GM12864 (cell line): ENCODE data around the gene EVI5L.

Experiments used
- DNase-seq: peaks from one replicate; pipeline ENCODE4 v3.0.0-alpha.2; 2011; ENCODE audit warnings: low read depth
- H3K4me3 ChIP-seq: 2 replicates; pipeline ENCODE4 v1.5.1; 2011; ENCODE audit warnings: mild to moderate bottlenecking, low read depth, low read length, control low read depth
- CTCF ChIP-seq: IDR thresholded peaks from 2 replicates; pipeline ENCODE4 v1.5.1; 2011; ENCODE audit warnings: low read depth, mild to moderate bottlenecking, moderate library complexity, low read length, control low read depth, inconsistent platforms; ENCODE audit errors: missing control alignments

The EVI5L gene

GRCh38 chr19:7795555-7796161 is 34.4 kb upstream of the EVI5L start:
- no peak overlapping the region for H3K4me3 ChIP-seq
- TF ChIP-seq CTCF, result no peak
- no peak for DNase-seq

DNA sequence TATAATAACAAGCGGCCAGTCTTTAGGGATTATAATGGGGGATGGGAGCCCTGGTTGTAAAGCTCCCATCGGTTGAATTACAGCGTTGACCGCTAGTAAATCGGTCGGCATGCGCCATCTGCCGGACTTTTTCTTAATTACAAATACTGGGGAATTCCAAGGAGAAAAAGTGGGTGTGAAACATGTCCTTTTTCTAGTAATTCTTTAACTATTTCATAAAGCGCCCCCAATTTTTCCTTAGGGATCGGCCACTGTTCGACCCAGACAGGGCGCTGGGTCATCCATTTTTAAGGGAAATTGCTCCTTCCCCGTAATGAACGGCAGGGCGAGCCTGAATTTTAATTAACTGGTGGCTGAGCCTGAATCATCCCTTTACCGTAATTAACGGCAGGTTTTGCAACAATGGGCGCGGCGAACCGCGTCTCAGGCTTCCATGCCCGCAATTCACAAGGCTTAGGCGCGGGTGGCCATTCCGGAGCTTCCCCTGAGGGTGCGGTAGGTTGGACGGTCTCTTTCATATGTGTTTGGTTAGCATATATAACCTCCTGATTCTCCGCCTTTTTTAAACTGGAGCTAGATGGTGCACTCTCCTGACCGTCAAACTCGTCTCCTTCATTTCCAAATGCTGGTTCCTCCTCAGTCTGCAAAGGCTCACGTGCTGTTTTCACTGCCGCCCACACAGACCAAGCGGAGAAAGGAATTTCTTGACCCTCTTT is 30.2 kb upstream of the EVI5L start:
- H3K4me3 ChIP-seq, result peak overlapping the region; percentile 41
- DNase-seq, result peak; percentile 35
- TF ChIP-seq CTCF, result peak; percentile 48

- DNase-seq, result no peak
- H3K4me3 ChIP-seq, result no peak overlapping the region
Measured at GRCh38 chr19:7801020-7801570, 28.9 kb upstream of the EVI5L start.

DNA sequence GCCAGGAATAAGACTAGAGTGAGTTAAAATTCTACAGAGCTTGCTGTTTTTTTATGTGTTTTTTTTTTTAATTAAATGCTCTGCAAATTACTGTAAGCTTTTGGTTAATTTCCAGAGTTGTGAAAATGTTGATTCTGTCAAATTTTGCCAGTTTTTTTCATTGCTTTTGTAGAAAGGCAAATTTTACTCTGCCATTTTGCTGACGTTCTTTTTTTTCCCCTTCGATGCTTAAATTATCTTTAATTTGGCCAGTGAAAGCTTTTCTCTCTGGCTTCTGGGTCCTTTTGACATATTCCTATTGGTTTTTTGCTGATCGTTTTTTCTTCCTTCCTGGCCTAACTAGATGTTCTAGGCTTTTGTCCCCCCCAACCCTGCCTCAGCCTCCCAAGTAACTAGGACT is 23.8 kb upstream of the EVI5L start:
- H3K4me3 ChIP-seq, result no peak overlapping the region
- no peak for TF ChIP-seq CTCF
- no peak for DNase-seq

More at GRCh38 chr19:7801020-7801570, 28.9 kb upstream of the EVI5L start:
- TF ChIP-seq CTCF, result no peak

- H3K4me3 ChIP-seq, result no peak overlapping the region
- no peak for DNase-seq
- TF ChIP-seq CTCF, result no peak
Measured at GRCh38 chr19:7806876-7807275, 23.1 kb upstream of the EVI5L start.

DNA sequence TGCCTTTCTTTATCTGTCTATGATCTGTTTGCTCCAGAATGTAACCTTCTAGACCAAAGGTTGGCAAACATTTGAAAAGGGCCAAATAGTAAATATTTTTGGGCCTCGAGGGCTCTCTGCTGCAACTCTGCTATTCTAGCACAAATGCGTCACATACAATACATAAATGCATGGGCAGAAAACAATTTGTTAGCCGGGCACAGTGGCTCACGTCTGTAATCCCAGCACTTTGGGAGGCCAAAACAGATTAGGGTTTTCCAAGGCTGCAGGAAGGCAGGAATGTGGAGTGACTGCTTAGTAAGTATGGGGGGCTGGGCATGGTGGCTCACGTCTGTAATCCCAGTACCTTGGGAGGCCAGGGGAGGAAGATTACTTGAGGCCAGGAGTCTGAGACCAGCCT is 21.9 kb upstream of the EVI5L start:
- no peak for DNase-seq
- no peak for TF ChIP-seq CTCF
- H3K4me3 ChIP-seq, result no peak overlapping the region

GRCh38 chr19:7811989-7812388 is 18.0 kb upstream of the EVI5L start:
- no peak for DNase-seq
- H3K4me3 ChIP-seq, result no peak overlapping the region
- no peak for TF ChIP-seq CTCF
